ENCODE results near the gene STPG2.

STPG2 gene

GRCh38 chr4:97892592-97893266 is 250.5 kb downstream of the STPG2 start:
- no peak for DNase-seq (ENCODE audit: extremely low spot score)
- POLR2A ChIA-PET, result no interaction called here
- no peak for TF ChIP-seq SUZ12 (IDR thresholded peaks at IDR 0.05)
- no peak for TF ChIP-seq ZNF384 (IDR thresholded peaks at IDR 0.05)
- TF ChIP-seq CTBP1 (IDR thresholded peaks at IDR 0.05; ENCODE audit: borderline replicate concordance), result no peak
- no peak for TF ChIP-seq NFRKB (IDR thresholded peaks at IDR 0.05)
- no peak for TF ChIP-seq FOXA1 (IDR thresholded peaks at IDR 0.05)
- no peak for TF ChIP-seq HDGF (IDR thresholded peaks at IDR 0.05; ENCODE audit: borderline replicate concordance)
- CTCF ChIA-PET, result no interaction called here

DNA sequence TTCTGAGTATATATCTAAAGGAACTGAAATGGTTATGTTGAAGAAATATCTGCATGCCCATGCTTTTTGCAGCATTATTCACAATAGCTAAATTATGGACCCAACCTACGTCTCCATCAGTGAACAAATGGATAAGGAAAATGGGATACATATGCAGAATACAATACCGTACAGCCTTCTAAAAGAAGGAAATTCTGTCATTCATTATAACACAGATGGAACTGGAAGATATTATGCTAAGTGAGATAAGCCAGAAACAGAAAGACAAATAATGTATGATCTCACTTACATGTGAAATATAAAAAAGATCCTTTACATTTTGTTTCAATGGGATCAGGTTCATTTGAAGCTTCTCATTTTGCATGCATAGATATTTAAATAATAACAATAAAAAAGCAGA is 263.3 kb downstream of the STPG2 start:
- TF ChIP-seq BHLHE40 (IDR thresholded peaks at IDR 0.05; ENCODE audit: borderline replicate concordance) (no peak), HDGF (IDR thresholded peaks at IDR 0.05; ENCODE audit: borderline replicate concordance) (no peak), FOXA1 (IDR thresholded peaks at IDR 0.05) (no peak), ELF4 (IDR thresholded peaks at IDR 0.05) (no peak), NFRKB (IDR thresholded peaks at IDR 0.05) (no peak), SUZ12 (IDR thresholded peaks at IDR 0.05) (no peak)
- ChIA-PET POLR2A (no interaction called here), CTCF (no interaction called here)
- DNase-seq (ENCODE audit: extremely low spot score), result no peak

DNA sequence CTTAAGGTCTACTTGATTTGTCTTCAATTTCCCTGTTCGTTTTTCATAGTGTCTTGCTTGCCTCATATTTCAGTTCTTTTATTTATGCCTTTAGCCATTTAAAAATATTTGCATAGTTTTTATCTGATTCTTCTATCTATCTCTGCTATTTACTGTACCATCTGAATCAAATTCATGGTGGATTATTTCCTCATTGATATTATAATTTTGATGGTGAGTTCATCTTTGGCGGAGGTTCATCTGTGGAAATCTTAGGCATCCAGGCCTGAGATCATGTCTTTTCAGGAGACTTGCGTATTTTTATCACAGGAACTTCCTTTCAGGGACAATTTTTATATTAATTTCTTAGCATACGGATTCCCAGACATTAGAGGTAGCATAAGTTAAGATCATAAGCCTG is 275.2 kb downstream of the STPG2 start:
- TF ChIP-seq, protein P1, sequence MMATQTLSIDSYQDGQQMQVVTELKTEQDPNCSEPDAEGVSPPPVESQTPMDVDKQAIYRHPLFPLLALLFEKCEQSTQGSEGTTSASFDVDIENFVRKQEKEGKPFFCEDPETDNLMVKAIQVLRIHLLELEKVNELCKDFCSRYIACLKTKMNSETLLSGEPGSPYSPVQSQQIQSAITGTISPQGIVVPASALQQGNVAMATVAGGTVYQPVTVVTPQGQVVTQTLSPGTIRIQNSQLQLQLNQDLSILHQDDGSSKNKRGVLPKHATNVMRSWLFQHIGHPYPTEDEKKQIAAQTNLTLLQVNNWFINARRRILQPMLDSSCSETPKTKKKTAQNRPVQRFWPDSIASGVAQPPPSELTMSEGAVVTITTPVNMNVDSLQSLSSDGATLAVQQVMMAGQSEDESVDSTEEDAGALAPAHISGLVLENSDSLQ (IDR thresholded peaks at IDR 0.05), result no peak
- TF ChIP-seq SUZ12 (IDR thresholded peaks at IDR 0.05), result no peak
- no peak for TF ChIP-seq FOXK2 (IDR thresholded peaks at IDR 0.05)
- no peak for TF ChIP-seq FOXM1 (IDR thresholded peaks at IDR 0.05; ENCODE audit: borderline replicate concordance)
- TF ChIP-seq HDGF (IDR thresholded peaks at IDR 0.05; ENCODE audit: borderline replicate concordance), result no peak
- TF ChIP-seq ARNT (IDR thresholded peaks at IDR 0.05), result no peak
- no peak for TF ChIP-seq BHLHE40 (IDR thresholded peaks at IDR 0.05; ENCODE audit: borderline replicate concordance)
- no peak for TF ChIP-seq ELF4 (IDR thresholded peaks at IDR 0.05)
- no peak for TF ChIP-seq TARDBP (IDR thresholded peaks at IDR 0.05)
- no peak for TF ChIP-seq NFRKB (IDR thresholded peaks at IDR 0.05)
- TF ChIP-seq FOXA1 (IDR thresholded peaks at IDR 0.05), result no peak
- TF ChIP-seq SP1 (IDR thresholded peaks at IDR 0.05), result no peak
- TF ChIP-seq L3MBTL2 (conservative IDR thresholded peaks at IDR 0.05), result no peak
- ChIA-PET CTCF (no interaction called here), POLR2A (no interaction called here)
- DNase-seq (ENCODE audit: extremely low spot score), result no peak

GRCh38 chr4:97867557-97868091 is 275.7 kb downstream of the STPG2 start:
- POLR2A ChIA-PET, result no interaction called here
- DNase-seq (ENCODE audit: extremely low spot score), result no peak
- TF ChIP-seq ARNT (IDR thresholded peaks at IDR 0.05) (no peak), HDGF (IDR thresholded peaks at IDR 0.05; ENCODE audit: borderline replicate concordance) (no peak), SP1 (IDR thresholded peaks at IDR 0.05) (no peak), ELF4 (IDR thresholded peaks at IDR 0.05) (no peak), NFRKB (IDR thresholded peaks at IDR 0.05) (no peak), BHLHE40 (IDR thresholded peaks at IDR 0.05; ENCODE audit: borderline replicate concordance) (no peak), ZNF384 (IDR thresholded peaks at IDR 0.05) (no peak)
- TF ChIP-seq, protein P1 (IDR thresholded peaks at IDR 0.05), result no peak
- CTCF ChIA-PET, result no interaction called here

GRCh38 chr4:97866821-97867556 is 276.3 kb downstream of the STPG2 start:
- DNase-seq (ENCODE audit: extremely low spot score), result no peak
- POLR2A ChIA-PET, result no interaction called here
- CTCF ChIA-PET, result no interaction called here
- no peak for TF ChIP-seq FOXK2 (IDR thresholded peaks at IDR 0.05)
- no peak for TF ChIP-seq LEF1 (IDR thresholded peaks at IDR 0.05; ENCODE audit: borderline replicate concordance)
- TF ChIP-seq ZNF384 (IDR thresholded peaks at IDR 0.05), result no peak
- TF ChIP-seq SP1 (IDR thresholded peaks at IDR 0.05), result no peak

- TF ChIP-seq L3MBTL2 (conservative IDR thresholded peaks at IDR 0.05), result no peak
- no peak for TF ChIP-seq LEF1 (IDR thresholded peaks at IDR 0.05; ENCODE audit: borderline replicate concordance)
- no peak for TF ChIP-seq ARNT (IDR thresholded peaks at IDR 0.05)
- TF ChIP-seq BHLHE40 (IDR thresholded peaks at IDR 0.05; ENCODE audit: borderline replicate concordance), result no peak
- no peak for TF ChIP-seq ZNF384 (IDR thresholded peaks at IDR 0.05)
- TF ChIP-seq TARDBP (IDR thresholded peaks at IDR 0.05), result no peak
- TF ChIP-seq HDGF (IDR thresholded peaks at IDR 0.05; ENCODE audit: borderline replicate concordance), result no peak
- TF ChIP-seq FOXK2 (IDR thresholded peaks at IDR 0.05), result no peak
- ChIA-PET CTCF (no interaction called here), POLR2A (no interaction called here)
- DNase-seq (ENCODE audit: extremely low spot score), result no peak
Observed at GRCh38 chr4:97851115-97851514, 292.2 kb downstream of the STPG2 start.

DNA sequence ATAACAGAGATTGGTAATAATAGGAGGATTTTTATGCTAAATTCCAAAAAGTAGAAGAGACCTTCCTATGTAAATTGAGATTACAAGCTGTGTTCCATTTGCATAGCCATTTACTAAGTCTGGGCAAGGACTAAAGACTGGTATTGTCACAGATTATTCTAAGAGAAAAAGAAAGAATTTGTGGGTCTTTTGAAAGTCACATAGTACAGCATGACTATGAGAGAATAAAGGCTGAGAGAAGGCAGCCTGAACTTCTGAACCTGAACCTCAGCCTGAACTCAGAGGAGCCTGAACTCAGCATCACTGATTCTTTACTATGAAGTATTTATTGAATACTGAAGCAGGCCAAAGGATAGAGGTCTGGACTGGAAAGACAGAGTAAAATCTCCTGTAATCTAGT is 297.5 kb downstream of the STPG2 start:
- no peak for DNase-seq (ENCODE audit: extremely low spot score)
- TF ChIP-seq FOXA1 (IDR thresholded peaks at IDR 0.05), result no peak
- TF ChIP-seq CTBP1 (IDR thresholded peaks at IDR 0.05; ENCODE audit: borderline replicate concordance), result no peak
- no peak for TF ChIP-seq BHLHE40 (IDR thresholded peaks at IDR 0.05; ENCODE audit: borderline replicate concordance)
- TF ChIP-seq NFRKB (IDR thresholded peaks at IDR 0.05), result no peak
- TF ChIP-seq FOXK2 (IDR thresholded peaks at IDR 0.05), result no peak
- TF ChIP-seq, protein P1 (IDR thresholded peaks at IDR 0.05), result no peak
- no peak for TF ChIP-seq ZNF384 (IDR thresholded peaks at IDR 0.05)
- no peak for TF ChIP-seq HDGF (IDR thresholded peaks at IDR 0.05; ENCODE audit: borderline replicate concordance)
- TF ChIP-seq FOXM1 (IDR thresholded peaks at IDR 0.05; ENCODE audit: borderline replicate concordance), result no peak
- TF ChIP-seq ARNT (IDR thresholded peaks at IDR 0.05), result no peak
- no peak for TF ChIP-seq SP1 (IDR thresholded peaks at IDR 0.05)
- TF ChIP-seq LEF1 (IDR thresholded peaks at IDR 0.05; ENCODE audit: borderline replicate concordance), result no peak
- no peak for TF ChIP-seq SUZ12 (IDR thresholded peaks at IDR 0.05)
- TF ChIP-seq L3MBTL2 (conservative IDR thresholded peaks at IDR 0.05), result no peak
- no peak for TF ChIP-seq TARDBP (IDR thresholded peaks at IDR 0.05)
- ChIA-PET CTCF (no interaction called here), POLR2A (no interaction called here)

All from HEK293T (cell line).